Head of caudate nucleus (tissue), 42 donors: ENCODE results near the gene ROBO1.

ENCODE experiments used
- DNase-seq, 42 donors: peaks; one replicate each; pipeline versions ENCODE4 v3.0.0 to v3.0.0-alpha.2; 2020 to 2021; ENCODE audit warnings: mixed read lengths in 7 of 42
- intact Hi-C: fragments of 100-400 bp; cut with DNase I; formaldehyde crosslinking; loops from one replicate; pipeline ENCODE4 v1.15.0; 2022

The ROBO1 gene

GRCh38 chr3:78990156-78990555 is 777.6 kb downstream of the ROBO1 start:
- DNase-seq, result no peak
- intact Hi-C loops, result no loop called here

GRCh38 chr3:78988324-78988723 is 779.5 kb downstream of the ROBO1 start:
- DNase-seq, result no peak
- intact Hi-C loops, result no loop called here

GRCh38 chr3:78986416-78987101 is 781.2 kb downstream of the ROBO1 start:
- intact Hi-C loops, result no loop called here
- peak in 2 of 42 donors; percentile 17 to 44 for DNase-seq

GRCh38 chr3:78985981-78986380 is 781.8 kb downstream of the ROBO1 start:
- intact Hi-C loops, result no loop called here
- DNase-seq, result no peak

GRCh38 chr3:78979028-78979427 is 788.8 kb downstream of the ROBO1 start:
- DNase-seq, result no peak
- intact Hi-C loops, result loop anchor here (5.0 kb wide), 1 partner anchor 317 kb away; no protein-coding TSS in a partner anchor

- intact Hi-C loops, result loop anchor here (5.0 kb wide), 1 partner anchor 316 kb away; no protein-coding TSS in a partner anchor
- no peak for DNase-seq
These were observed 789.8 kb downstream of the ROBO1 start for GRCh38 chr3:78978037-78978436.

GRCh38 chr3:78977073-78977472 is 790.7 kb downstream of the ROBO1 start:
- intact Hi-C loops, result loop anchor here (5.0 kb wide), 1 partner anchor 315 kb away; no protein-coding TSS in a partner anchor
- DNase-seq, result no peak

GRCh38 chr3:78976200-78976599 is 791.6 kb downstream of the ROBO1 start:
- intact Hi-C loops, result loop anchor here (5.0 kb wide), 1 partner anchor 314 kb away; no protein-coding TSS in a partner anchor

GRCh38 chr3:78974181-78974790 is 793.5 kb downstream of the ROBO1 start:
- DNase-seq, result no peak
- intact Hi-C loops, result no loop called here

More at GRCh38 chr3:78976200-78976599, 791.6 kb downstream of the ROBO1 start:
- no peak for DNase-seq

- intact Hi-C loops, result no loop called here
- DNase-seq, result no peak
These were observed 795.0 kb downstream of the ROBO1 start for GRCh38 chr3:78972617-78973301.

- intact Hi-C loops, result no loop called here
- DNase-seq, result no peak
These were observed 797.1 kb downstream of the ROBO1 start for GRCh38 chr3:78970656-78971055.

- intact Hi-C loops, result no loop called here
- DNase-seq, result peak in 38 of 42 donors; percentile 10 to 80 (median 52)
These were observed 798.3 kb downstream of the ROBO1 start for GRCh38 chr3:78969483-78969882.

GRCh38 chr3:78967061-78967460 is 800.7 kb downstream of the ROBO1 start:
- no peak for DNase-seq
- intact Hi-C loops, result no loop called here

- DNase-seq, result no peak
- intact Hi-C loops, result no loop called here
These were observed 804.0 kb downstream of the ROBO1 start for GRCh38 chr3:78963771-78964170.

- intact Hi-C loops, result no loop called here
- no peak for DNase-seq
These were observed 810.3 kb downstream of the ROBO1 start for GRCh38 chr3:78957456-78957855.

GRCh38 chr3:78951342-78951945 is 816.4 kb downstream of the ROBO1 start:
- intact Hi-C loops, result no loop called here
- DNase-seq, result no peak

GRCh38 chr3:78941587-78941986 is 826.2 kb downstream of the ROBO1 start:
- intact Hi-C loops, result no loop called here
- DNase-seq, result no peak

GRCh38 chr3:78940626-78941025 is 827.2 kb downstream of the ROBO1 start:
- no peak for DNase-seq
- intact Hi-C loops, result no loop called here

GRCh38 chr3:78940128-78940527 is 827.7 kb downstream of the ROBO1 start:
- no peak for DNase-seq
- intact Hi-C loops, result no loop called here

- DNase-seq, result no peak
- intact Hi-C loops, result no loop called here
These were observed 830.3 kb downstream of the ROBO1 start for GRCh38 chr3:78937475-78937874.
